Lower lobe of right lung (tissue), 2 donors: ENCODE data around the gene RBBP5. TPM values are rescaled to one million over a fixed set of nuclear protein-coding genes. Genes with fewer than 3 reads are reported as not detected.

Experiments
- ATAC-seq, 2 donors: fragments of 200-7000 bp; cut with Tn5 transposase; one replicate each; pipeline ENCODE4 v1.9.1; 2020 to 2022; ENCODE audit warnings: mild to moderate bottlenecking in 2 of 2, moderate library complexity in 2 of 2
- DNase-seq: peaks from one replicate; pipeline ENCODE4 v3.0.0-alpha.2; 2020
- H3K27ac ChIP-seq: fragments of 200-600 bp; one replicate; pipeline ENCODE4 v1.8.0; 2022
- H3K27me3 ChIP-seq: fragments of 200-600 bp; one replicate; pipeline ENCODE4 v1.8.0; 2022; ENCODE audit warnings: low read depth
- H3K36me3 ChIP-seq: fragments of 200-600 bp; one replicate; pipeline ENCODE4 v1.8.0; 2022; ENCODE audit warnings: mild to moderate bottlenecking
- H3K4me1 ChIP-seq: fragments of 200-600 bp; one replicate; pipeline ENCODE4 v1.8.0; 2022
- H3K4me3 ChIP-seq: fragments of 200-600 bp; one replicate; pipeline ENCODE4 v1.8.0; 2022; ENCODE audit warnings: mild to moderate bottlenecking
- H3K9me3 ChIP-seq: fragments of 200-600 bp; one replicate; pipeline ENCODE4 v1.8.0; 2022
- CTCF ChIP-seq: fragments of 200-600 bp; IDR thresholded peaks from one replicate; pipeline ENCODE4 v1.8.0; 2022; ENCODE audit warnings: antibody characterized with exemption, mild to moderate bottlenecking
- intact Hi-C: fragments of 100-400 bp; cut with DNase I; formaldehyde crosslinking; loops from one replicate; pipeline ENCODE4 v1.11.0; 2022
- total RNA-seq: library from RNA; stranded (reverse); fragmentation: NEBNext Ultra II Directional; extraction: Animal tissue kit (Norgen Biotek cat#: 25700); gene quantifications from one replicate; pipeline ENCODE4 v1.2.1, GENCODE V29; 2021
- donor health status: DM: no; HTN: yes; CAD: no; lungs with severe emphysema.

RBBP5 gene
- total RNA-seq, 1 donor from 2014 or later = 17.9 TPM

GRCh38 chr1:205044741-205045140 is 77.0 kb downstream of the RBBP5 start:
- no peaks in the 10 kb centered on the region for H3K9me3 ChIP-seq
- peaks cover 76% of the 10 kb centered on the region for H3K27me3 ChIP-seq
- DNase-seq = no peak
- no peak overlapping the region for H3K4me3 ChIP-seq
- no peak for TF ChIP-seq CTCF
- H3K36me3 ChIP-seq = no peaks in the 10 kb centered on the region
- no peak for ATAC-seq
- intact Hi-C loops = no loop called here
- H3K27ac ChIP-seq = no peak overlapping the region
- no peaks in the 10 kb centered on the region for H3K4me1 ChIP-seq

- intact Hi-C loops = no loop called here
- Histone ChIP-seq H3K9me3 (no peaks in the 10 kb centered on the region), H3K27ac (no peak overlapping the region), H3K4me1 (no peaks in the 10 kb centered on the region), H3K4me3 (no peak overlapping the region), H3K27me3 (peaks cover 76% of the 10 kb centered on the region), H3K36me3 (no peaks in the 10 kb centered on the region)
- no peak for ATAC-seq
- no peak for DNase-seq
- no peak for TF ChIP-seq CTCF
These were observed 77.9 kb downstream of the RBBP5 start for GRCh38 chr1:205043866-205044265.

- intact Hi-C loops = no loop called here
- ATAC-seq = no peak
These were observed 78.6 kb downstream of the RBBP5 start, which contains the start of gene CNTN2 for GRCh38 chr1:205042911-205043806. Gene CNTN2 (plus strand): TSS chr1:205043212. CDS start chr1:205053186, 9,974 bp downstream.

GRCh38 chr1:205041998-205042910 is 79.5 kb downstream of the RBBP5 start:
- Histone ChIP-seq H3K9me3 (no peaks in the 10 kb centered on the region), H3K4me1 (no peaks in the 10 kb centered on the region), H3K4me3 (no peak overlapping the region), H3K27me3 (peaks cover 65% of the 10 kb centered on the region), H3K36me3 (no peaks in the 10 kb centered on the region), H3K27ac (no peak overlapping the region)
- intact Hi-C loops = no loop called here
- DNase-seq = no peak
- no peak for TF ChIP-seq CTCF
- no peak for ATAC-seq

More at GRCh38 chr1:205042911-205043806, 78.6 kb downstream of the RBBP5 start, which contains the start of gene CNTN2:
- DNase-seq = no peak
- no peak within 1 kb of the TSS for H3K4me3 ChIP-seq
- H3K27ac ChIP-seq = no peak within 1 kb of the TSS
- H3K4me1 ChIP-seq = no peaks in the 10 kb centered on the region
- TF ChIP-seq CTCF = no peak
- H3K36me3 ChIP-seq = no peaks in the 10 kb centered on the region
- H3K9me3 ChIP-seq = no peaks in the 10 kb centered on the region
- H3K27me3 ChIP-seq = peaks cover 72% of the 10 kb centered on the region

- no peak overlapping the region for H3K27ac ChIP-seq
- H3K4me1 ChIP-seq = no peaks in the 10 kb centered on the region
- no peaks in the 10 kb centered on the region for H3K36me3 ChIP-seq
- intact Hi-C loops = no loop called here
- H3K4me3 ChIP-seq = no peak overlapping the region
- H3K27me3 ChIP-seq = peaks cover 54% of the 10 kb centered on the region
- ATAC-seq (no peak), DNase-seq (no peak)
- H3K9me3 ChIP-seq = no peaks in the 10 kb centered on the region
- no peak for TF ChIP-seq CTCF
These were observed 80.6 kb downstream of the RBBP5 start for GRCh38 chr1:205041001-205041715.
